ENCODE results near the gene CAPN11. TPM values are rescaled to one million over a fixed set of nuclear protein-coding genes. Genes with fewer than 3 reads are reported as not detected.
A peak's percentile ranks its signal among the peaks of the same experiment; 100 is the strongest.

Gene CAPN11
- total and polyA plus RNA-seq, 2 donors from 2014 or later: 0.39 to 2.3 TPM

DNA sequence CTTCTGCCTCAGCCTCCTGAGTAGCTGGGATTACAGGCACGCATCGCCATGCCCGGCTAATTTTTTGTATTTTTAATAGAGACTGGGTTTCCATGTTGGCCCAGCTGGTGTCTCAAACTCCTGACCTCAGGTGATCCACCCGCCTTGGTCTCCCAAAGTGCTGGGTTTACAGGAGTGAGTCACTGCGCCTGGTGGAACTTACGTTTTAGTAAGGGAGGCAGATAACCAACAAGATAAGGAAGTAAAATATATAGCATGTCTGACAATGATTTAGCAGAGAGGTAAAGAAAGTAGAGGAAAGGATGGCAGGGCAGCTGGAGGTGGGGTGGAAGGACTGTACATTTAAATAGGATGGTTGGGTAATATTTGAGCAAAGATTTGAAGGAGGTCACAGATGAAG, 45.3 kb downstream of the CAPN11 start:
- TF ChIP-seq, protein P1, sequence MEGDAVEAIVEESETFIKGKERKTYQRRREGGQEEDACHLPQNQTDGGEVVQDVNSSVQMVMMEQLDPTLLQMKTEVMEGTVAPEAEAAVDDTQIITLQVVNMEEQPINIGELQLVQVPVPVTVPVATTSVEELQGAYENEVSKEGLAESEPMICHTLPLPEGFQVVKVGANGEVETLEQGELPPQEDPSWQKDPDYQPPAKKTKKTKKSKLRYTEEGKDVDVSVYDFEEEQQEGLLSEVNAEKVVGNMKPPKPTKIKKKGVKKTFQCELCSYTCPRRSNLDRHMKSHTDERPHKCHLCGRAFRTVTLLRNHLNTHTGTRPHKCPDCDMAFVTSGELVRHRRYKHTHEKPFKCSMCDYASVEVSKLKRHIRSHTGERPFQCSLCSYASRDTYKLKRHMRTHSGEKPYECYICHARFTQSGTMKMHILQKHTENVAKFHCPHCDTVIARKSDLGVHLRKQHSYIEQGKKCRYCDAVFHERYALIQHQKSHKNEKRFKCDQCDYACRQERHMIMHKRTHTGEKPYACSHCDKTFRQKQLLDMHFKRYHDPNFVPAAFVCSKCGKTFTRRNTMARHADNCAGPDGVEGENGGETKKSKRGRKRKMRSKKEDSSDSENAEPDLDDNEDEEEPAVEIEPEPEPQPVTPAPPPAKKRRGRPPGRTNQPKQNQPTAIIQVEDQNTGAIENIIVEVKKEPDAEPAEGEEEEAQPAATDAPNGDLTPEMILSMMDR (IDR thresholded peaks at IDR 0.05; ENCODE audit: borderline replicate concordance, extremely low read depth, insufficient read depth): no peak
- H3K27ac ChIP-seq (ENCODE audit: low read depth in 2 of 2, low read length in 2 of 2): no peak overlapping the region
- FAIRE-seq: no peak

DNA sequence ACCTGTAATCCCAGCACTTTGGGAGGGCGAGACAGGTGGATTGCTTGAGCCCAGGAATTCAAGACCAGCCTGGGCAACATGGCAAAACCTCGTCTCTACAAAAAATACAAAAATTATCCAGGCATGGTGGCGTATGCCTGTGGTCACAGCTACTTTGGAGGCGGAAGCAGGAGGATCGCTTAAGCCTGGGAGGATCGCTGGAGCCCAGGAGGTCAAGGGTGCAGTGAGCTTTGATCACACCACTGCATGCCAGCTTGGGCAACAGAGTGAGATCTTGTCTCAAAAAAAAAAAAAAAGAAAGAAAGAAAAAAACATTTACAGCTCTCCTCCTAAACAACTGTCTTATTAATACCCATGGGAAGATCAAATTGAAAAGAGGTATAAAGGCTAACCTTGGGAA, 49.3 kb downstream of the CAPN11 start:
- Histone ChIP-seq H3K27ac (ENCODE audit: low read depth in 2 of 2, low read length in 2 of 2) (no peak overlapping the region), H3K36me3 (ENCODE audit: control insufficient read depth in 2 of 3, insufficient read depth in 3 of 3, low read length in 3 of 3) (no peaks in the 10 kb centered on the region), H3K9me3 (ENCODE audit: control insufficient read depth in 2 of 3, insufficient read depth in 1 of 3, low read length in 3 of 3) (no peaks in the 10 kb centered on the region), H3K4me3 (ENCODE audit: low read length in 3 of 3) (no peak overlapping the region), H3K9ac (ENCODE audit: low read length in 3 of 3) (no peak overlapping the region), H3K4me1 (ENCODE audit: control insufficient read depth in 2 of 3, insufficient read depth in 2 of 3, low read depth in 1 of 3, low read length in 3 of 3) (peaks cover 0 to under 1% (median 0%) of the 10 kb centered on the region in 3 donors), H3K27me3 (ENCODE audit: control insufficient read depth, insufficient read depth, low read length) (no peaks in the 10 kb centered on the region)
- intact Hi-C loops (cut with DNase I): no loop called here
- FAIRE-seq (no peak), DNase-seq (peak in 1 of 5 donors; percentile 3)
- TF ChIP-seq, protein P1 (IDR thresholded peaks at IDR 0.05; ENCODE audit: borderline replicate concordance, extremely low read depth, insufficient read depth): no peak

More for the DNA sequence above, 45.3 kb downstream of the CAPN11 start:
- Histone ChIP-seq H3K27me3 (ENCODE audit: control insufficient read depth, insufficient read depth, low read length) (no peaks in the 10 kb centered on the region), H3K9me3 (ENCODE audit: control insufficient read depth in 2 of 3, insufficient read depth in 1 of 3, low read length in 3 of 3) (no peaks in the 10 kb centered on the region), H3K4me1 (ENCODE audit: control insufficient read depth in 2 of 3, insufficient read depth in 2 of 3, low read depth in 1 of 3, low read length in 3 of 3) (peaks cover 0 to 6% (median 0%) of the 10 kb centered on the region in 3 donors), H3K36me3 (ENCODE audit: control insufficient read depth in 2 of 3, insufficient read depth in 3 of 3, low read length in 3 of 3) (no peaks in the 10 kb centered on the region), H3K9ac (ENCODE audit: low read length in 3 of 3) (no peak overlapping the region), H3K4me3 (ENCODE audit: low read length in 3 of 3) (no peak overlapping the region)
- intact Hi-C loops (cut with DNase I): no loop called here
- peak in 1 of 5 donors; percentile 4 for DNase-seq

DNA sequence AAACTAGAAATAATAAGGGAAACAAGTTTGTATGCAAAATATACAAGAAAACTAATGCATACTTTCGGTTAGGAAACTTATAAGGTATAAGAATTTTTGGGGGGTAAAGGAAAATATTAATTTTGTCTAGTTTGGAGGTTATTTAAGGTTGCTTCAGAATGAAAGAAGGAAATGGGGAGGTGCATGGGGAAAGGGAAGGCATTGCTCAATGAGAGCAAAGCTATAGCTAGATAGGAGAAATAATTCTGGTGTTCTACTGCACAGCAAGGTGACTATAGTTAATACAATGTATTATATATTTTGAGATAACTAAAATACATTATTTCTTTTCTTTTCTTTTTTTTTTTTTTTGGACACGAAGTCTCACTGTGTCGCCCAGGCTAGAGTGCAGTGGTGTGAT, 52.7 kb downstream of the CAPN11 start:
- Histone ChIP-seq H3K4me3 (ENCODE audit: low read length in 3 of 3) (no peak overlapping the region), H3K4me1 (ENCODE audit: control insufficient read depth in 2 of 3, insufficient read depth in 2 of 3, low read depth in 1 of 3, low read length in 3 of 3) (no peaks in the 10 kb centered on the region), H3K27me3 (ENCODE audit: control insufficient read depth, insufficient read depth, low read length) (no peaks in the 10 kb centered on the region), H3K9me3 (ENCODE audit: control insufficient read depth in 2 of 3, insufficient read depth in 1 of 3, low read length in 3 of 3) (no peaks in the 10 kb centered on the region), H3K36me3 (ENCODE audit: control insufficient read depth in 2 of 3, insufficient read depth in 3 of 3, low read length in 3 of 3) (no peaks in the 10 kb centered on the region), H3K9ac (ENCODE audit: low read length in 3 of 3) (no peak overlapping the region), H3K27ac (ENCODE audit: low read depth in 2 of 2, low read length in 2 of 2) (no peak overlapping the region)
- DNase-seq (no peak), FAIRE-seq (no peak)
- TF ChIP-seq, protein P1 (IDR thresholded peaks at IDR 0.05; ENCODE audit: borderline replicate concordance, extremely low read depth, insufficient read depth): no peak
- intact Hi-C loops (cut with DNase I): no loop called here

DNA sequence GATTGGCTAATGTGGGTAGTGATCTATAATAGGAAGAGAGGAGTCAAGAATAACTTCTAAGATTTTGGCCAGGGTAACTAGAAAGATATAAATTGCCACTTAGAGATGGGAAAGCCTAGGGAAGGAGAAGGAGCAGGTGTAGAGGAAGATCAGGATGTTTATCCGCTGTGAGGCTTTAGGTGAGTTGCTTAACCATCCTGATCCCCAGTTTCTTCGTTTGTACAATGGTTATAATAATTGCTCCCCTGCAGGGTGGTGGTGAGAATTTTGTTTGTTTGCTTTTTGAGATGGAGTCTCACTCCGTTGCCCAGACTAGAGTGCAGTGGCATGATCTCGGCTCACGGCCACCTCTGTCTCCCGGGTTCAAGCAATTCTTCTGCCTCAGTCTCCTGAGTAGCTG, 55.7 kb downstream of the CAPN11 start:
- H3K9me3 ChIP-seq (ENCODE audit: control insufficient read depth in 2 of 3, insufficient read depth in 1 of 3, low read length in 3 of 3): no peaks in the 10 kb centered on the region
- no peak for DNase-seq
- H3K9ac ChIP-seq (ENCODE audit: low read length in 3 of 3): no peak overlapping the region
- intact Hi-C loops (cut with DNase I): no loop called here
- peaks cover 0 to 14% (median 4%) of the 10 kb centered on the region in 3 donors for H3K4me1 ChIP-seq (ENCODE audit: control insufficient read depth in 2 of 3, insufficient read depth in 2 of 3, low read depth in 1 of 3, low read length in 3 of 3)
- H3K27me3 ChIP-seq (ENCODE audit: control insufficient read depth, insufficient read depth, low read length): no peaks in the 10 kb centered on the region
- H3K36me3 ChIP-seq (ENCODE audit: control insufficient read depth in 2 of 3, insufficient read depth in 3 of 3, low read length in 3 of 3): no peaks in the 10 kb centered on the region
- H3K27ac ChIP-seq (ENCODE audit: low read depth in 2 of 2, low read length in 2 of 2): no peak overlapping the region
- TF ChIP-seq, protein P1 (IDR thresholded peaks at IDR 0.05; ENCODE audit: borderline replicate concordance, extremely low read depth, insufficient read depth): no peak
- no peak overlapping the region for H3K4me3 ChIP-seq (ENCODE audit: low read length in 3 of 3)
- no peak for FAIRE-seq
